Measurements from ENCODE around the gene UPK1A. TPM values are rescaled to one million over a fixed set of nuclear protein-coding genes. Genes with fewer than 3 reads are reported as not detected.
A peak's percentile ranks its signal among the peaks of the same experiment; 100 is the strongest.

Gene UPK1A
- total RNA-seq, 2 donors from 2014 or later: 0.37 to 0.46 TPM

- Histone ChIP-seq H3K9me3 (ENCODE audit: control insufficient read depth, low read length) (no peaks in the 10 kb centered on the region), H3K9ac (ENCODE audit: extremely low read depth, low read length, poor library complexity, severe bottlenecking) (no peak overlapping the region), H3K4me1 (ENCODE audit: control insufficient read depth, insufficient read depth, low read length) (no peaks in the 10 kb centered on the region), H3K36me3 (ENCODE audit: control insufficient read depth, insufficient read depth, low read length) (peaks cover 7% of the 10 kb centered on the region), H3K27ac (ENCODE audit: low read depth, low read length) (no peak overlapping the region), H3K27me3 (ENCODE audit: control insufficient read depth, insufficient read depth, low read length, poor library complexity, severe bottlenecking) (no peaks in the 10 kb centered on the region), H3K4me3 (ENCODE audit: low read length) (no peak overlapping the region)
- Mint-ChIP-seq H3K36me3 (ENCODE audit: low read depth) (peaks cover 20% of the 10 kb centered on the region), H3K4me3 (no peak overlapping the region), H3K27ac (no peak overlapping the region), H3K4me1 (peaks cover 4% of the 10 kb centered on the region), H3K9me3 (no peaks in the 10 kb centered on the region), H3K27me3 (ENCODE audit: insufficient read depth) (no peaks in the 10 kb centered on the region)
- TF ChIP-seq CTCF (conservative IDR thresholded peaks at IDR 0.05): no peak
- WGBS, 2 experiments (ENCODE audit: insufficient coverage in 1 of 2, insufficient read length in 1 of 2): 87 to 91% methylated on average over 5 to 6 of the region's 6 CpGs
- DNase-seq: no peak
Observed at GRCh38 chr19:35623327-35624010, 42.8 kb upstream of the UPK1A start.

- H3K4me1 Mint-ChIP-seq: peaks cover 7% of the 10 kb centered on the region
- TF ChIP-seq CTCF (conservative IDR thresholded peaks at IDR 0.05): no peak
- H3K27ac Mint-ChIP-seq: peak overlapping the region; percentile 98
- H3K4me1 ChIP-seq (ENCODE audit: control insufficient read depth, insufficient read depth, low read length): no peaks in the 10 kb centered on the region
- DNase-seq: no peak
- peaks cover 29% of the 10 kb centered on the region for H3K36me3 Mint-ChIP-seq (ENCODE audit: low read depth)
- WGBS, 2 experiments (ENCODE audit: insufficient coverage in 1 of 2, insufficient read length in 1 of 2): 32 to 40% methylated on average over 7 to 9 of the region's 9 CpGs
- peak overlapping the region; percentile 92 for H3K9ac ChIP-seq (ENCODE audit: extremely low read depth, low read length, poor library complexity, severe bottlenecking)
- H3K9me3 Mint-ChIP-seq: no peaks in the 10 kb centered on the region
- peak overlapping the region; percentile 40 for H3K27ac ChIP-seq (ENCODE audit: low read depth, low read length)
- H3K9me3 ChIP-seq (ENCODE audit: control insufficient read depth, low read length): no peaks in the 10 kb centered on the region
- no peaks in the 10 kb centered on the region for H3K27me3 ChIP-seq (ENCODE audit: control insufficient read depth, insufficient read depth, low read length, poor library complexity, severe bottlenecking)
- no peaks in the 10 kb centered on the region for H3K27me3 Mint-ChIP-seq (ENCODE audit: insufficient read depth)
- H3K36me3 ChIP-seq (ENCODE audit: control insufficient read depth, insufficient read depth, low read length): peaks cover 22% of the 10 kb centered on the region
- peak overlapping the region; percentile 91 for H3K4me3 ChIP-seq (ENCODE audit: low read length)
- peak overlapping the region; percentile 91 for H3K4me3 Mint-ChIP-seq
Observed at GRCh38 chr19:35628264-35628564, 38.1 kb upstream of the UPK1A start.

GRCh38 chr19:35628565-35629331, 37.6 kb upstream of the UPK1A start, which contains the start of gene RBM42:
TSS of gene RBM42 (plus strand) at chr19:35629036. CDS start at chr19:35629154, 118 bp downstream.
- no peaks in the 10 kb centered on the region for H3K9me3 ChIP-seq (ENCODE audit: control insufficient read depth, low read length)
- peak within 1 kb of the TSS; percentile 92 for H3K9ac ChIP-seq (ENCODE audit: extremely low read depth, low read length, poor library complexity, severe bottlenecking)
- Mint-ChIP-seq H3K27ac (peak within 1 kb of the TSS; percentile 98), H3K4me1 (peaks cover 7% of the 10 kb centered on the region), H3K36me3 (ENCODE audit: low read depth) (peaks cover 32% of the 10 kb centered on the region), H3K27me3 (ENCODE audit: insufficient read depth) (no peaks in the 10 kb centered on the region), H3K4me3 (peak within 1 kb of the TSS; percentile 91), H3K9me3 (no peaks in the 10 kb centered on the region)
- peak within 1 kb of the TSS; percentile 91 for H3K4me3 ChIP-seq (ENCODE audit: low read length)
- peak; percentile 99 for DNase-seq
- H3K4me1 ChIP-seq (ENCODE audit: control insufficient read depth, insufficient read depth, low read length): no peaks in the 10 kb centered on the region
- peak within 1 kb of the TSS; percentile 40 for H3K27ac ChIP-seq (ENCODE audit: low read depth, low read length)
- WGBS, 2 experiments (ENCODE audit: insufficient coverage in 1 of 2, insufficient read length in 1 of 2): 0 to 1% methylated on average over 32 to 56 of the region's 56 CpGs
- TF ChIP-seq CTCF (conservative IDR thresholded peaks at IDR 0.05): no peak
- peaks cover 25% of the 10 kb centered on the region for H3K36me3 ChIP-seq (ENCODE audit: control insufficient read depth, insufficient read depth, low read length)
- no peaks in the 10 kb centered on the region for H3K27me3 ChIP-seq (ENCODE audit: control insufficient read depth, insufficient read depth, low read length, poor library complexity, severe bottlenecking)

Measured in endodermal cell (in vitro differentiated cells).